ENCODE measurements around the gene FILIP1.

GRCh38 chr6:75472885-75473284 lies 20.7 kb downstream of the FILIP1 start:
- TF ChIP-seq CTCF (IDR thresholded peaks at IDR 0.05): no peak
- no peak for TF ChIP-seq POLR2AphosphoS5 (IDR thresholded peaks at IDR 0.05)
